Stimulated activated naive B cell treated with anti-CD40 and anti-IgM and Interleukin-4, amounts not matched to agents 10 μg/mL and 1 μg/mL and 100 μg/mL, for 72 hours (primary cell): ENCODE data around the gene AP2B1.
A peak's percentile ranks its signal among the peaks of the same experiment; 100 is the strongest.

Experiments used
- ATAC-seq, 2 donors: fragments of 150-1000 bp; cut with Tn5 transposase; replicated peaks; 2 replicates each; pipeline ENCODE4 v1.10.0; 2021; ENCODE audit warnings: moderate library complexity in 1 of 2
- DNase-seq: peaks from one replicate; pipeline ENCODE4 v3.0.0; 2021
- H3K27ac Mint-ChIP-seq: one replicate; pipeline ENCODE4 v1.8.0; 2022; ENCODE audit warnings: mild to moderate bottlenecking, mixed read lengths
- H3K27me3 Mint-ChIP-seq, 2 donors: one replicate each; pipeline ENCODE4 v1.8.0; 2022; ENCODE audit warnings: mixed read lengths in 2 of 2
- H3K36me3 Mint-ChIP-seq, 2 donors: one replicate each; pipeline ENCODE4 v1.8.0; 2022; ENCODE audit warnings: mixed read lengths in 2 of 2, mild to moderate bottlenecking in 1 of 2
- H3K4me1 Mint-ChIP-seq, 2 donors: one replicate each; pipeline ENCODE4 v1.8.0; 2022; ENCODE audit warnings: mixed read lengths in 2 of 2, mild to moderate bottlenecking in 1 of 2
- H3K4me3 Mint-ChIP-seq, 2 donors: one replicate each; pipeline ENCODE4 v1.8.0; 2022; ENCODE audit warnings: mild to moderate bottlenecking in 2 of 2, mixed read lengths in 2 of 2, moderate library complexity in 1 of 2
- H3K9me3 Mint-ChIP-seq, 2 donors: one replicate each; pipeline ENCODE4 v1.8.0; 2022; ENCODE audit warnings: mixed read lengths in 2 of 2, mild to moderate bottlenecking in 1 of 2

The AP2B1 gene

GRCh38 chr17:35630530-35631148 lies 43.5 kb downstream of the AP2B1 start:
- H3K27ac Mint-ChIP-seq, result no peak overlapping the region
- DNase-seq, result no peak

GRCh38 chr17:35641032-35641431 lies 53.9 kb downstream of the AP2B1 start:
- DNase-seq (no peak), ATAC-seq (no peak)
- Mint-ChIP-seq H3K27ac (no peak overlapping the region), H3K4me1 (no peaks in the 10 kb centered on the region), H3K27me3 (no peaks in the 10 kb centered on the region), H3K36me3 (peaks cover 23 to 34% of the 10 kb centered on the region in 2 donors), H3K9me3 (no peaks in the 10 kb centered on the region), H3K4me3 (no peak overlapping the region)

More at GRCh38 chr17:35630530-35631148, 43.5 kb downstream of the AP2B1 start:
- no peak for ATAC-seq
- H3K4me3 Mint-ChIP-seq, result no peak overlapping the region
- peaks cover 21 to 49% of the 10 kb centered on the region in 2 donors for H3K36me3 Mint-ChIP-seq
- H3K4me1 Mint-ChIP-seq, result peaks cover 7 to 15% of the 10 kb centered on the region in 2 donors
- H3K27me3 Mint-ChIP-seq, result no peaks in the 10 kb centered on the region
- H3K9me3 Mint-ChIP-seq, result no peaks in the 10 kb centered on the region

DNA sequence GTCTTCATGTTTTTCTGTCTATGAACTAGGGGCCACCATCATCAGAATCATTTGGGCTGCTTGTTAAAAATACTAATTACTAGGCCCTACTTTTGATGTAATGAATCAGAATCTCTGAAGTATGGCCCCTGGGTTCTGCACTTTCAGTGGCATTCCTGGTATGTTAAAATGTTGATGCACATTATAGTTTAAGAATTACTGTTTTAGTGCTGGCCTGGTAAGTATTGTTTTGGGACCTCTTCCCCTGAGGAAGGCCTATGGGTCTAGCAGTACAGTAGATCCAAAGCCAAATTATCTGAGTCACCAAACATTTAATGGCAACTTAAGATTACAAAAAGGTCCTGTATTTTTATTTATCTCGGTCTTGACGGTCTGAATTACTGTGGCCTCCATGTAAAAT lies 58.8 kb downstream of the AP2B1 start:
- Mint-ChIP-seq H3K4me1 (no peaks in the 10 kb centered on the region), H3K36me3 (peaks cover 24 to 33% of the 10 kb centered on the region in 2 donors), H3K27me3 (no peaks in the 10 kb centered on the region), H3K4me3 (no peak overlapping the region), H3K27ac (no peak overlapping the region), H3K9me3 (no peaks in the 10 kb centered on the region)
- DNase-seq (no peak), ATAC-seq (no peak)

DNA sequence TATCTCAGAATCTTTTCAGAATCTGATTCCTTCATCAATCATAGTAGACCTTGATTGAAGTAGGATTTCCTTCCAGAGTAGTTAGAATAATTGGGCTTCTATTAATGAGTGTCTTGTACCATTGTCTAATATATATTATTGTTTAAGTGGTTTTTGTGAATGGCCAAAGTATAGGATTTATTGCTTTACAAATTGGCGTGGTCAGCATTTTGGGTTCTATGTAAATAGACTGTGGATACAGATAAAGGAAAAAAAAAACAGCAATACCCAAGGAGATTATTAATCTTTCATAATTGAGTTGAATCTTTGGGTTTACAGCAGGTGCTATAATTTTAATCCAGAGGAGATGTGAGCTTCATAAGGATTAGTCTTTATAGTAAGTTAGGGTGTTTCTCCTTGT lies 64.3 kb downstream of the AP2B1 start:
- ATAC-seq (no peak), DNase-seq (no peak)
- Mint-ChIP-seq H3K4me3 (no peak overlapping the region), H3K36me3 (peaks cover 30 to 40% of the 10 kb centered on the region in 2 donors), H3K27ac (no peak overlapping the region), H3K27me3 (no peaks in the 10 kb centered on the region), H3K9me3 (no peaks in the 10 kb centered on the region), H3K4me1 (no peaks in the 10 kb centered on the region)

DNA sequence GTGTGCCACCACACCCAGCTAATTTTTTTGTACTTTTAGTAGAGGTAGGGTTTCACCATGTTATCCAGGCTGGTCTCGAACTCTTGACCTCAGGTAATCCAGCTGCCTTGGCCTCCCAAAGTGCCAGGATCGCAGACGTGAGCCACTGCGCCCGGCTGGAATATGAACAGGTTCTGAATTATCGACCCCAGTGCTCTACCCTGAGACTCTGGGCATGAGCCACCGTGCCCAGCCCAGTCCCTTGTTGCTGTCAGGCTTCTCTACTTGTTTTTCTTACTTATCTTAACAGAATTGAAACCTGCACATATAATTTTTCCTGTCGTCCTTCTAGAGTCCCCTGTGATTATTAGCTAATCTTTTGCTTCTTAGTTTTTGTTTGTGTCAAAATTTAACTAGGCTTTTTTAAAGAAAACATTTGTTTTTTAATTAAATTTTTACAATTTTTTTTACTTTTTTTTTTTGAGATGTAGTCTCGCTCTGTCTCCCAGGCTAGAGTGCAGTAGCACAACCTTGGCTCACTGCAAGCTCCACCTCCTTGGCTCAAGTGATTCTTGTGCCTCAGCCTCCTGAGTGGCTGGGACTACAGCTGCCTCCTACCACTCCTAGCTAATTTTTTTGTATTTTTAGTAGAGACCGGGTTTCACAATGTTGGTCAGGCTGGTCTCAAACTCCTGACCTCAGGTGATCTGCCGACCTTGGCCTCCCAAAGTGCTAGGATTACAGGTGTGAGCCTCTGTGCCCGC lies 66.7 kb downstream of the AP2B1 start:
- Mint-ChIP-seq H3K4me3 (no peak overlapping the region), H3K4me1 (peaks cover 0 to 2% of the 10 kb centered on the region in 2 donors), H3K27ac (no peak overlapping the region), H3K9me3 (no peaks in the 10 kb centered on the region), H3K27me3 (no peaks in the 10 kb centered on the region), H3K36me3 (peaks cover 34 to 39% of the 10 kb centered on the region in 2 donors)
- ATAC-seq (no peak), DNase-seq (no peak)

DNA sequence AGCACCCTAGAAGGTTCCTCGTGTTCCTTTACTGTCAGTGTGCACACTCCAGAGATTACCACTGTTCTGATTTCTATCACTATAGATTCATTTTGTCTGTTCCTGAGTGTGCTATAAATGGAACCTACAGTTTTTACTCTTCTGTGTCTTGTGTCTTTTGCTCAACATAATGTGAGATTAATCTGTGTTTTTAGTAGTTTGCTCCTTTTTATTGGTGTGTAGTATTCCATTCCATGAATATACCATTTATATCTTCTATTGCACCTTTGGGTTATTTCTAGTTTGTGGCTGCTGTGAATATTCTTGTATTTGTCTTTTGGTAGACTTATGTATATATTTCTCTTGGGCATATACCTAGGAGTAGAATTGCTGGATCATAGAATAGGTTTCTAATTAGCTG lies 68.2 kb downstream of the AP2B1 start:
- peaks cover 0 to 2% of the 10 kb centered on the region in 2 donors for H3K4me1 Mint-ChIP-seq
- no peak for ATAC-seq
- DNase-seq, result no peak
- peaks cover 34 to 41% of the 10 kb centered on the region in 2 donors for H3K36me3 Mint-ChIP-seq
- no peaks in the 10 kb centered on the region for H3K27me3 Mint-ChIP-seq
- no peaks in the 10 kb centered on the region for H3K9me3 Mint-ChIP-seq
- no peak overlapping the region for H3K4me3 Mint-ChIP-seq
- no peak overlapping the region for H3K27ac Mint-ChIP-seq

DNA sequence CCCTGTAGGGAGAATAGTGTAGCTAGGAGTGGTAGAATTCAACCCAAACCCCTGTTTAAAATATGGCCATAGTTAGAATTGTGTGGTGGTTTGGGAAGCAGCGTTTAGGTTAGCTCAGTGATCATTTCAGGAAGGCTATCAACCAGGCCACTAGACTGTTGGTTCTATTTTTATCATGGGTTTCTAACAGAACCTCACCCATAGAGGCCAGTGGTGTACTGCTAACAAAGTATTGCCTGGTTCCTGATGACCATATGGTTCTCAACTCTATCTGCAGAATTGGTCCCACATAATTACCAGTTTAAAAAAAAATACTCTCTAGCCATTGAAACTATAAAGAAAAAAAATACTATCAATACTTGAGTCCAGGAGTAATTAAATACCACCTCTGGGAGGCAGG lies 73.8 kb downstream of the AP2B1 start:
- DNase-seq, result no peak
- Mint-ChIP-seq H3K4me3 (no peak overlapping the region), H3K9me3 (no peaks in the 10 kb centered on the region), H3K27ac (no peak overlapping the region), H3K27me3 (no peaks in the 10 kb centered on the region), H3K36me3 (peaks cover 29 to 51% of the 10 kb centered on the region in 2 donors), H3K4me1 (peaks cover 0 to 2% of the 10 kb centered on the region in 2 donors)
- ATAC-seq, result no peak

GRCh38 chr17:35664685-35665084 lies 77.6 kb downstream of the AP2B1 start:
- H3K27ac Mint-ChIP-seq, result no peak overlapping the region
- peaks cover 25 to 43% of the 10 kb centered on the region in 2 donors for H3K36me3 Mint-ChIP-seq
- no peaks in the 10 kb centered on the region for H3K9me3 Mint-ChIP-seq
- ATAC-seq (no peak), DNase-seq (no peak)
- no peaks in the 10 kb centered on the region for H3K4me1 Mint-ChIP-seq
- H3K27me3 Mint-ChIP-seq, result no peaks in the 10 kb centered on the region
- H3K4me3 Mint-ChIP-seq, result no peak overlapping the region

DNA sequence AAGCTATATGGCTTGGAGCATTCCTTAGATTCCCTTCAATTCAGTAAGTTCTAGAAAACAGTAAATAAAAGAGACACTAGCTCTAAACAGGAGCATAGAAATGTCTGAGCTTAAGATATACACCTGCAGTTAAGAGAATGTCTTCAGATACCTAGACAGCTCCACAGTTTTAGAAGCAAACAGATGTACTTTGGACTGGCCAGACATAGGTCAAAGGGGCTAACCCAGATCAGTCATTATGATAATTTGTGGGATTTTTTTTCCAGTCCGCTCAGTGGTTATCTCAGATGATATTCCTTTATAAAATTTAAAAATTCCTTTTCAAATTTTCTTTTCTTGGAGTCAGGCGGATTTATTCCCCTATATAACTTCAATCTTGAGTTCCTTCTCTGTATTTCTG lies 78.5 kb downstream of the AP2B1 start:
- H3K36me3 Mint-ChIP-seq, result peaks cover 31 to 51% of the 10 kb centered on the region in 2 donors
- no peaks in the 10 kb centered on the region for H3K9me3 Mint-ChIP-seq
- H3K27me3 Mint-ChIP-seq, result no peaks in the 10 kb centered on the region
- H3K4me3 Mint-ChIP-seq, result no peak overlapping the region
- DNase-seq (no peak), ATAC-seq (no peak)
- no peak overlapping the region for H3K27ac Mint-ChIP-seq
- no peaks in the 10 kb centered on the region for H3K4me1 Mint-ChIP-seq

- no peak overlapping the region for H3K27ac Mint-ChIP-seq
- no peaks in the 10 kb centered on the region for H3K4me1 Mint-ChIP-seq
- H3K27me3 Mint-ChIP-seq, result no peaks in the 10 kb centered on the region
Observed at GRCh38 chr17:35666070-35666469, 78.9 kb downstream of the AP2B1 start.

GRCh38 chr17:35666967-35667532 lies 79.9 kb downstream of the AP2B1 start:
- Mint-ChIP-seq H3K4me1 (no peaks in the 10 kb centered on the region), H3K9me3 (no peaks in the 10 kb centered on the region), H3K4me3 (no peak overlapping the region), H3K27ac (peak overlapping the region; percentile 43), H3K36me3 (peaks cover 34 to 52% of the 10 kb centered on the region in 2 donors), H3K27me3 (no peaks in the 10 kb centered on the region)
- no peak for DNase-seq
- ATAC-seq, result no peak

More at GRCh38 chr17:35666070-35666469, 78.9 kb downstream of the AP2B1 start:
- no peak for ATAC-seq
- Mint-ChIP-seq H3K36me3 (peaks cover 33 to 50% of the 10 kb centered on the region in 2 donors), H3K4me3 (no peak overlapping the region), H3K9me3 (no peaks in the 10 kb centered on the region)
- DNase-seq, result no peak

GRCh38 chr17:35668802-35669201 lies 81.7 kb downstream of the AP2B1 start:
- no peaks in the 10 kb centered on the region for H3K9me3 Mint-ChIP-seq
- peaks cover 30 to 46% of the 10 kb centered on the region in 2 donors for H3K36me3 Mint-ChIP-seq
- no peak for DNase-seq
- H3K4me1 Mint-ChIP-seq, result no peaks in the 10 kb centered on the region
- ATAC-seq, result no peak
- no peaks in the 10 kb centered on the region for H3K27me3 Mint-ChIP-seq
- no peak overlapping the region for H3K27ac Mint-ChIP-seq
- H3K4me3 Mint-ChIP-seq, result no peak overlapping the region

- ATAC-seq (no peak), DNase-seq (no peak)
- Mint-ChIP-seq H3K27me3 (no peaks in the 10 kb centered on the region), H3K27ac (no peak overlapping the region), H3K36me3 (peaks cover 43 to 56% of the 10 kb centered on the region in 2 donors), H3K4me3 (no peak overlapping the region), H3K9me3 (no peaks in the 10 kb centered on the region), H3K4me1 (peaks cover 0 to 2% of the 10 kb centered on the region in 2 donors)
Observed at GRCh38 chr17:35674552-35674951, 87.4 kb downstream of the AP2B1 start.

- peaks cover 32 to 51% of the 10 kb centered on the region in 2 donors for H3K36me3 Mint-ChIP-seq
- H3K27ac Mint-ChIP-seq, result no peak overlapping the region
- DNase-seq, result no peak
Observed at GRCh38 chr17:35676441-35676840, 89.3 kb downstream of the AP2B1 start.

More at GRCh38 chr17:35676441-35676840, 89.3 kb downstream of the AP2B1 start:
- H3K27me3 Mint-ChIP-seq, result no peaks in the 10 kb centered on the region
- peaks cover 0 to 2% of the 10 kb centered on the region in 2 donors for H3K4me1 Mint-ChIP-seq
- no peak overlapping the region for H3K4me3 Mint-ChIP-seq
- H3K9me3 Mint-ChIP-seq, result no peaks in the 10 kb centered on the region
- ATAC-seq, result no peak
